Frontal cortex (tissue), 4 donors: ENCODE measurements around the gene VSTM2B. TPM values are rescaled to one million over a fixed set of nuclear protein-coding genes. Genes with fewer than 3 reads are reported as not detected.

Experiments used
- DNase-seq, 2 donors: peaks; one replicate each; pipeline ENCODE4 v3.0.0; 2012; ENCODE audit warnings: low spot score in 2 of 2
- FAIRE-seq: peaks from 2 replicates; lab custom pipeline; 2012; peaks lifted over from hg19 to GRCh38; lab: Jason Lieb, UNC
- total RNA-seq: library from RNA; depleted of rRNA; stranded (reverse); fragments of >200 nt; gene quantifications from one replicate; pipeline ENCODE4 v1.2.3, GENCODE V29; 2014
- donor health status: control.
- donor health status: control.
- donor health status: control.

The VSTM2B gene
- total RNA-seq, 1 donor from 2014 or later, result 28.9 TPM

- DNase-seq (no peak), FAIRE-seq (no peak)
Measured at GRCh38 chr19:29495091-29495490, 30.7 kb upstream of the VSTM2B start.

GRCh38 chr19:29495901-29496441, 29.8 kb upstream of the VSTM2B start:
- FAIRE-seq, result no peak
- no peak for DNase-seq

GRCh38 chr19:29497241-29497640, 28.6 kb upstream of the VSTM2B start:
- FAIRE-seq (no peak), DNase-seq (no peak)

GRCh38 chr19:29497686-29498436, 27.9 kb upstream of the VSTM2B start:
- FAIRE-seq, result no peak

GRCh38 chr19:29499261-29499920, 26.4 kb upstream of the VSTM2B start:
- FAIRE-seq (no peak), DNase-seq (no peak)

More at GRCh38 chr19:29497686-29498436, 27.9 kb upstream of the VSTM2B start:
- no peak for DNase-seq

GRCh38 chr19:29499921-29500590, 25.7 kb upstream of the VSTM2B start:
- DNase-seq, result no peak
- no peak for FAIRE-seq

GRCh38 chr19:29501816-29502580, 23.8 kb upstream of the VSTM2B start:
- FAIRE-seq, result no peak
- DNase-seq, result no peak

GRCh38 chr19:29502581-29502850, 23.3 kb upstream of the VSTM2B start:
- FAIRE-seq, result no peak
- DNase-seq, result no peak

GRCh38 chr19:29503140-29503758, 22.5 kb upstream of the VSTM2B start:
- DNase-seq (no peak), FAIRE-seq (no peak)

GRCh38 chr19:29503785-29504184, 22.0 kb upstream of the VSTM2B start:
- FAIRE-seq (no peak), DNase-seq (no peak)

GRCh38 chr19:29504454-29504853, 21.3 kb upstream of the VSTM2B start:
- no peak for DNase-seq
- no peak for FAIRE-seq

GRCh38 chr19:29505097-29505824, 20.5 kb upstream of the VSTM2B start:
- peak; percentile 67 to 70 for DNase-seq

GRCh38 chr19:29506619-29506911, 19.2 kb upstream of the VSTM2B start:
- DNase-seq (no peak), FAIRE-seq (no peak)

More at GRCh38 chr19:29505097-29505824, 20.5 kb upstream of the VSTM2B start:
- peak; percentile 52 for FAIRE-seq

- no peak for FAIRE-seq
Measured at GRCh38 chr19:29507081-29507860, 18.5 kb upstream of the VSTM2B start.

GRCh38 chr19:29508181-29508580, 17.6 kb upstream of the VSTM2B start:
- DNase-seq (no peak), FAIRE-seq (no peak)

More at GRCh38 chr19:29507081-29507860, 18.5 kb upstream of the VSTM2B start:
- no peak for DNase-seq

- DNase-seq (no peak), FAIRE-seq (no peak)
Measured at GRCh38 chr19:29509456-29509855, 16.3 kb upstream of the VSTM2B start.

- DNase-seq (no peak), FAIRE-seq (no peak)
Measured at GRCh38 chr19:29510701-29511265, 15.0 kb upstream of the VSTM2B start.

- no peak for DNase-seq
- FAIRE-seq, result no peak
Measured at GRCh38 chr19:29511768-29512167, 14.0 kb upstream of the VSTM2B start.
